Sigmoid colon (tissue), 4 donors: ENCODE results near the gene ZNF175.

Experiments used
- EP300 ChIP-seq, 4 donors: sonication (generic); formaldehyde crosslinking; IDR thresholded peaks; one replicate each; pipeline ENCODE4 v1.6.1; 2017; ENCODE audit warnings: antibody characterized with exemption in 4 of 4
- TF ChIP-seq, protein P1 (sequence below), 4 experiments: fragments of 450-650 bp in 3 of 4; fragments of 200-600 bp in 1 of 4; IDR thresholded peaks; one replicate each; pipeline ENCODE4 v1.5.1; 2016 to 2019; ENCODE audit warnings: antibody characterized with exemption in 4 of 4, mild to moderate bottlenecking in 3 of 4, moderate library complexity in 2 of 4

DNA sequence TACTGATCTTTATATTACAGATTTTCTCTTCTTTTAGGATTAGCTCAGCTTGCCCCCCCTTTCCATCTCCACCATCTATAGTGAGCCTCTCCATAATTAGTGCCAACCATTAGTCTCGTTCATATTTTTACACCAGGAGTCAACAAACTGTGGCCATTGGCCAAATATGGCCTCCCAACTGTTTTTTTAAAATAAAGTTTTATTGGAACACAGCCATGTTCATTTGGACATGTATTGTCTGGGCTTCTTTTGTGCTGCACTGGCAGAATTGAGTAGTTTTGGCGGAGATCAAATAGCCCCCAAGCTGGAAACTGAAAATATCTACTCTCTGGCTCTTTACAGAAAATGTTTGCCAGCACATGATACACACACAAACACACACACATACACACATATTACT is 18.4 kb downstream of the ZNF175 start:
- TF ChIP-seq, protein P1, sequence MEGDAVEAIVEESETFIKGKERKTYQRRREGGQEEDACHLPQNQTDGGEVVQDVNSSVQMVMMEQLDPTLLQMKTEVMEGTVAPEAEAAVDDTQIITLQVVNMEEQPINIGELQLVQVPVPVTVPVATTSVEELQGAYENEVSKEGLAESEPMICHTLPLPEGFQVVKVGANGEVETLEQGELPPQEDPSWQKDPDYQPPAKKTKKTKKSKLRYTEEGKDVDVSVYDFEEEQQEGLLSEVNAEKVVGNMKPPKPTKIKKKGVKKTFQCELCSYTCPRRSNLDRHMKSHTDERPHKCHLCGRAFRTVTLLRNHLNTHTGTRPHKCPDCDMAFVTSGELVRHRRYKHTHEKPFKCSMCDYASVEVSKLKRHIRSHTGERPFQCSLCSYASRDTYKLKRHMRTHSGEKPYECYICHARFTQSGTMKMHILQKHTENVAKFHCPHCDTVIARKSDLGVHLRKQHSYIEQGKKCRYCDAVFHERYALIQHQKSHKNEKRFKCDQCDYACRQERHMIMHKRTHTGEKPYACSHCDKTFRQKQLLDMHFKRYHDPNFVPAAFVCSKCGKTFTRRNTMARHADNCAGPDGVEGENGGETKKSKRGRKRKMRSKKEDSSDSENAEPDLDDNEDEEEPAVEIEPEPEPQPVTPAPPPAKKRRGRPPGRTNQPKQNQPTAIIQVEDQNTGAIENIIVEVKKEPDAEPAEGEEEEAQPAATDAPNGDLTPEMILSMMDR (IDR thresholded peaks at IDR 0.05): no peak
- no peak for TF ChIP-seq EP300 (IDR thresholded peaks at IDR 0.05)
